Cardiac atrium fibroblast (primary cell): Measurements from ENCODE around the gene USH2A. TPM values are rescaled to one million over a fixed set of nuclear protein-coding genes. Genes with fewer than 3 reads are reported as not detected.

Source experiments
- total RNA-seq: library from RNA; depleted of rRNA; stranded (reverse); fragments of >200 nt; gene quantifications from 2 replicates; pipeline ENCODE4 v1.2.3, GENCODE V29; 2015

USH2A gene
- total RNA-seq = not detected in 2 replicates

GRCh38 chr1:216422821-216423520, at the start of gene USH2A:
Gene USH2A, minus strand, starts transcription at chr1:216423448. Its CDS starts 1,112 bp downstream, at chr1:216422336.

